Measurements from ENCODE around the gene ABCG8.
"Not testable (repeated sequence)": the region's sequence is repeated elsewhere in the genome, so short reads cannot be mapped to it uniquely, and the experiment has no call there.

Gene ABCG8

DNA sequence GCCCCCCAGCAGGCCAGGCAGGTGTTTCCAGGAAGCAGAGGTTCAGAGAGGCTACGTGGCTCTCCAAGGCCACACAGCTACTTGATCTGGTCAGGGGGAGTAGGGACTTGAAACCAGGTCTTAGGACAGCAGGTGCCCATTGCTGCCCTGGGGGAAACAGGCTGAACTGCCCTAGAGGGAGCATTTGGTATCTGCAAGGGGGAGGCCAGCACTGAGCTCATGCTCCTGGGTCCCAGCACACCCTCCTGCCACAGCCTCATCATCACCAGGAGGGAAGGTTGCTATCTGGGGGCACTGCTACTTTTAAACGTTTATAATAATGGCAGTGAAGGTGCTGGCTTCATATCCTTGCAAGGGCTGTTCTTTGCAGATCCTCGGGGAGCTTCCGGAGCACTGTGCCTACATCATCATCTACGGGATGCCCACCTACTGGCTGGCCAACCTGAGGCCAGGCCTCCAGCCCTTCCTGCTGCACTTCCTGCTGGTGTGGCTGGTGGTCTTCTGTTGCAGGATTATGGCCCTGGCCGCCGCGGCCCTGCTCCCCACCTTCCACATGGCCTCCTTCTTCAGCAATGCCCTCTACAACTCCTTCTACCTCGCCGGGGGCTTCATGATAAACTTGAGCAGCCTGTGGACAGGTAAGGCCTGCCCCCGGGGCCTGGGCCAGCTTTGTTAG, 36.1 kb downstream of the ABCG8 start:
- DNase-seq (ENCODE audit: low spot score): no peak

GRCh38 chr2:43877782-43878464, 39.2 kb downstream of the ABCG8 start:
- DNase-seq (ENCODE audit: low spot score): peak; percentile 47

DNA sequence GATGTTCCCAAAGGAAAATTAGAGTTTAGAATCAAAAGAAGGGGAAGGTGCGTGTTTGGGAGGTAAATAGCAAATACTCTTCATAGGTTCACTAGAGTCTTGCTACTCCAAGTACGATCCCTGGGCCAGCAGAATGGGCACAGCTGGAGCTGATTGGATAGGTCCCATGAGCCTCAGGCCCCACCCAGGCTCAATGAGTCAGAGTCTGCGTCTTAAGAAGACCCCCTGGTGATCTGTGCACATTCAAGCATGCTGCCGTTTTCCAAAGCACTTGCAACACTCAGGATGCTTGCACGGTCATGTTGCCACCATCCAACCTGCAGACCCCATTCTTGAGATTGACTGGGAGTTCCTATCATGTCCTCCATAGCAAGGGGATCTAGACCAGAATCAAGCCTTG, 40.5 kb downstream of the ABCG8 start:
- DNase-seq (ENCODE audit: low spot score): no peak

GRCh38 chr2:43880471-43880870, 41.7 kb downstream of the ABCG8 start:
- no peak for DNase-seq (ENCODE audit: low spot score)

DNA sequence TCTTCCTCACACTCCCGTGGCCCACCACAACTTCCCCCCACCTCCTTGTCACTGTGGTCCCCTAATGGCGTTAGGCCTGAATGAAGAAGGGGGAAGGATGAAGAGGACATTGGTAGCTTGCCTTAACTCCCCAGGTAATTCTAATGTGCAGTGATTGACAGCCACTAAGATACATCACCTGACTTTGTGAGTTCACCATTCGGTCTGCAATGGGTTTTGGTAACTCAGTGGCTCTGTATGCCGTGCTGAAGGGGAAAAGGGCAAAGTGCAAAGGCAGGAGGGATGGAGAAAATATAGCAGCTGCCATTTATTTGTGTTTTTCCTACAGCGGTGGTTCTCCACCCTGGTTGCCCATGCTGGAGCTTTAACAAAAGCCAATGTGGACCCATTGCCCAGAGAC, 42.2 kb downstream of the ABCG8 start:
- no peak for DNase-seq (ENCODE audit: low spot score)

DNA sequence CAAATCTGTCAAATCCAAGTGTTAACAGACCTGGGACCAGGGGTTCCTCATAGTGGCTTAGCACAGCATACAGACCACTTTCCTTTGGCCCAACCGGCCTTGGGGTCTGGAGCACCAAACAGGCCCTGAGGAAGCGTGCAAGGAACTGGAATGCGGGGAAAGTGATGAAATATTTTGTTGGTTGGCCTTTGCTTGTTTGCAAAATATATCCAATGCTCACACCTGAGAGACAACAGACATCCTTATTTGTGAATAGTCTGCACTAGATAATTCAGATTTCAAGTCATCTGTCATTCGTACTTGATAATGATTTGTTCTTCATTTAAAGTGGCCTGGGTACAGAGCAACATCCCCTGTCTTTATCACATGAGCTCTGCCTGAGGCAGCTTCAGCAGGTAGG, 43.5 kb downstream of the ABCG8 start:
- no peak for DNase-seq (ENCODE audit: low spot score)

GRCh38 chr2:43884689-43885088, 45.9 kb downstream of the ABCG8 start:
- no peak for DNase-seq (ENCODE audit: low spot score)

DNA sequence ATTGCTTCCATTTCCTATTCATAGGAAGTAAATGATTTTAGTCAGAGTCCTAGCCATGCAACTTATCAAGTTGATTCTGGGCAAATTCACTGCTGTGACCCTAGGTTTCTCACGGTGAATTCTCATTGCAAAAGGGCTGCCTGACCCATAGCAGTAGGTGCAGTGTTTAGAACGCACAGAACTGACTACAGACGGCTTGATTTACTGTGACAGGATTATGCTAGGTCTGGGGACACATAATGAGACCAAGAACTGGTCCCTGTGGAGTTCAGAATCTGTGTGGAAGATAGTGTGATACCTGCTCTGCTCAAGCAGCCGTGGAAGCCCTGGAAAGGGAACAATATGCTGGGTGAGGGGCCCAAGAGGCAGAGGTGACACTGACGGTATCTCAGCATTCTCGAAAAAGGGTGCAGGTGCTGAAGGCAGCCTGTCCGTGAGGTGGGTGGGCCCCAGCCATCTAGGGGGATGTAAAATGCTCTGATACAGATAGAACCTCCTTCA, 46.4 kb downstream of the ABCG8 start:
- DNase-seq (ENCODE audit: low spot score): no peak

GRCh38 chr2:43887176-43887575, 48.4 kb downstream of the ABCG8 start:
- no peak for DNase-seq (ENCODE audit: low spot score)

- no peak for DNase-seq (ENCODE audit: low spot score)
Measured at GRCh38 chr2:43889416-43889815, 50.6 kb downstream of the ABCG8 start.

DNA sequence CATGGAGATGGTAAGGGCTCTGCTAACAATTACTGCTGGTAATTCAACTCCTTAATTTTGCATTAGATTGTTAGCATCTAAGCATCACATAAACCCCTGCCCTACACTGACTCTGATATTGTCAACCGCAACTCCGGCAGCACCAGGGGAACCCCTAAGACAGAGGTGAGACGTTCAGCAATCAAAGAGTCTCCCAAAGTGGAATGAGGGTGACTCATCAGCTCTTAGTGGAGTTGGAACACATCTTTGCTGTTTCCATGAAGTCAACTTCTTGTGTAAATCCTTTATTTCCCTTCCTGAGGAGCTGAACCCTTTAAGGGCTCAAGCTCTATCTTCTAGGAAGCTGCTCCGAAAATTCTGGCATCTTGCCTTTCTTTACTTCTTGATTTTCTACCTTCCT, 52.1 kb downstream of the ABCG8 start:
- no peak for DNase-seq (ENCODE audit: low spot score)

DNA sequence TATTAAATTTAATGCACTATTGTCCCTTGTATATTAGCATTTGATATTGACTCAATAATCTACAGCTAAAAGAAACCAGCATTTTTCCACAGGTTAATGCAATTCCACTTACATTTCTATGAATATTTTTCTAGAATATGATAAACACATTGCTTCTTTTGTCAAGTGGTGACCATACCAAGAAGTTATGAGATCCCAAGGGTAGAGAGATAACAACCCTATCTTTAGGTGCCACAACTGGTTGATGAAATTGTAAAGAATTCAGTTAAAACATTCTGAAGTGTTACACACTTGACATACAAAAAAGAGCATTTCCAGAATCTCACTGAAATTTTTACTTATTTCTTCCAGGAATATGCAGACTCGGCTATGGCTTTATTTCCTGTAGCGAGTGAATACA, 56.0 kb downstream of the ABCG8 start:
- DNase-seq (ENCODE audit: low spot score): no peak

- DNase-seq (ENCODE audit: low spot score): no peak
Measured at GRCh38 chr2:43896906-43897305, 58.1 kb downstream of the ABCG8 start.

DNA sequence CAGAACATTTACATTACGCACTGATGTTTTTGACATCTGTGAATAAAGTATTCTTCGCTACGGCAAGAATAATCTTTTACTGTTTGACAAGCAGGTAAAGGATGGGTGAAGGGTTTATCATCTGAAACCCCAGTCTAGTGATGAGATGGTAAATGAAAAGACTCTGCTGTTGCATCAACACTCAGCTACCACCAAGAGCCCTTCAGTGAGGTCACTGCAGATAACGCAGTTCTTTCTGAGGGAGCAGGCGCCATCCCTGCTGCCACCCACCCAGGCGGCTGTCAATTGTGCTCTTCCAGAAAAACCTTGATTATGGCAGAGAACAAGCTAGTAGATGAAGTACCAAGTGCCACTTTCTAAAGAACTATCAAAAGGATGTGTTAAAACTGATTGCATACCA, 58.7 kb downstream of the ABCG8 start:
- DNase-seq (ENCODE audit: low spot score): no peak

GRCh38 chr2:43898134-43898837, 59.5 kb downstream of the ABCG8 start:
- DNase-seq (ENCODE audit: low spot score): no peak

DNA sequence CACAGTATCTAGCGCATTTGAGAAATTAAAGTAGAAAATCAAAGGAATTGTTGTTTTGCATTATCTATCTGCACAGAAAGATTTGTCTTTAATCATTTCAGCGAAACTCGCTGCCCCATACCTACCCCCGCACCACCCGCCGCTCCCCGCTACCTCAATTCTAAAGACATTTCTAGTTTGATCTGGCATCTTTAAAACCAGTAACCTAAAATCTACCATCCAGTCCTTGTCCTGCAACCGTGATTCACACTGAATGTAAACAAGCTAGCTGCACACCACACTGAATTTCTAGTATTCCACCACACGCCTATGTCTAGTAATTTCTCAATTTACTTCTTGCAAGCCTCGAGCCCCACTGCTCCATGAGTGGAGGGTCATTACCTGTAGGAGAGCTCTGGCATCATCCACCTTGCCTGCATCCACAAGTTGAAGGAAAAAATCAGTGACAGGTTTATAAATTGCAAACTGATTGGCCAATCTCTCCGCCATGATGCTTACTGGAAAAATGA, 60.1 kb downstream of the ABCG8 start:
- no peak for DNase-seq (ENCODE audit: low spot score)

- DNase-seq (ENCODE audit: low spot score): no peak
Measured at GRCh38 chr2:43899589-43899988, 60.8 kb downstream of the ABCG8 start.

DNA sequence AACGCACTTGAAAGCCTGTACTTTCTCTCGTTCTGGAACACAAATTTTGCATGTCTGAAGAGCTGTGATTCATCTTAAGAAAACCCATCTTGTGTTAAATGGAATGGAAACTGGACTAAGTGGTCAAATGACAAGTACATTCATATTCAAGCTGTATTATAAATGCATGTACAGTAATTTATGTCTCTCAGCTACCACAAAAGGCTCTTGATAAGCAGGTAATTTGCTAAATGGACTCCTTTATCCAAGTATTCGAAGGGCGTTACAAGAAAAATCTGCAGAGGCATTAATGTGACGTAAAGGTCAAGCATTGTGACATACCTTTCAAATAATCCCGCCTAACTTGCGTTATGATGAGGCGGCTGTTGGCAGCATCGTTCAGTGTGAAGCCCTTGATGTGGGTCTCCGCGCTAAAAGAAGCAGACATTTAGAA, 66.6 kb downstream of the ABCG8 start:
- no peak for DNase-seq (ENCODE audit: low spot score)

DNA sequence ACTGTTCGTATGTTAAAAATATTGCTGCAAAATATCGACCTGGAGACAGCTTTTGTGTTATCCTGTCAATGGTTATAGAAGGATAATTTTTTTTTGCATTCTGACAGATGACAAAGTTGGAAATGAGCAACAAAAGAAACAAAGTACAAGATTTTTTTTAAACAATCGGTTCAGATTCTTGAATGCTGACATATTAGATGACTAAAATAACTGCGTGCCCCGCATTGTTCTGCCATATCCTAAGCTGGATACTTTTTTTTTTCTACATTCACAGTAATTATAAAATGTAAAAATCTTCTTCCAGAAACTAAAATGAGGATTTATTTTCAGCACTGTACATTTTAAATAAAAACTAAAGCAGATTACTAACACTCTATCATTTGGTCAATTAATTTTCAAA, 67.1 kb downstream of the ABCG8 start:
- DNase-seq (ENCODE audit: low spot score): no peak

GRCh38 chr2:43906448-43907109, 67.8 kb downstream of the ABCG8 start:
- no peak for DNase-seq (ENCODE audit: low spot score)

- DNase-seq (ENCODE audit: low spot score): not testable (repeated sequence)
Measured at GRCh38 chr2:43911136-43911790, 72.5 kb downstream of the ABCG8 start.

DNA sequence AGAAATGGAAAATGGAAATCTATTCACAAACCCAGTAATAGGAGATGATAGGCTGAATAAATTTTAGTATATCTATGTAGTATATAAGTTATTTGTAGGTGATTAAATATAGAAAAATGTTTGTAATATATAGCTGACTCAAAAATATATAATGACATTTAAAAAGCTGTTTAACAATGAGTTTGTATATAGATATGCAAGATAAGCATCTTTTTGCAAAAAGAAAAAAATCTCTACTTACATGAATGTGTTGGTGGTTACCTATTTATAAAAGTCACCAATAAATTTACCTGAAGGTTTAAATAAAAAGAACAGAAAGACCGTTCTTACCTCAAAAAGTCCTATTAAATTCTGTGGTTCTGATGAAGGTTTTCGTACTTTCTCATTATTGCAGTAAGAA, 85.7 kb downstream of the ABCG8 start:
- DNase-seq (ENCODE audit: low spot score): no peak
